Measurements from ENCODE around the gene GPR157.

DNA sequence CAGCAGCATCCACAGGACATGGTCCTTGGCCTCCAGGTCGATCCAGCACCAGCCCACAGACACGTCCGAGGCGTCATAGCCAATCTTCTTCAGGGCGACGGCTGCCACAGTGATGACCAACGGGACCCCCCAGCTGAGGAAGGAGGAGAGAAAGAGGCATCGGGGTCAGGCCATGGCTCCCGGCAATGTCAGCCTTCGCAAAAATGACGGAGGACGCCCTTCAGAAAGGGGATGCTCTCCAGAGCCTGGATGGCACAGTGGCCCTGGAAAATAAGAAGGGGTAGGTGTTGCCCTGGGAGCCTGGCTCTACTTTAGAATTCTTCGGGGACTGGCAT, 17.6 kb downstream of the GPR157 start:
- TF ChIP-seq POLR2A (IDR thresholded peaks at IDR 0.05) = no peak
- no peak for TF ChIP-seq CTCF (IDR thresholded peaks at IDR 0.05)

All from Peyer's patch (tissue), 4 donors.